ENCODE results near the gene LSAMP.

Gene LSAMP

DNA sequence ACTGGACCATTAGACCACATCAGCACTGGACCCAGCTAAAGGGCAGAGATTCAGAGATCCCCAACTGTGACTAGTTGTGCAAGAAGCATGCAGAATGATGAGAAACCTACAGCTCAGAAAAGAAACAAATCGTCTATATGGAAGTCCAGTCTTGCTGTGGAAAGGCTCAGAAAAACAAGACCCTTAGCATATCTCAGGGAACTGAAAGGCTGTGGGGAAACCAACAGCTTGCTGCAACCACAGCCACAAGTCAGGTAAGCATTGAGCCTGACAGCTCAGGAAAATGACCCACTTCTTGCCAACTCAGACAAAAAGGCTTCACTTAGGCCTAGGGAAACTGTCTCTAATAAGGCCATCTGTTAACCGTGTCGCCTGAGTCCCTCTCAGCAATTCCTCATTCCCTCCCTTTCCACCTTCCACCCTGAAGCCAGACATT is 145.6 kb downstream of the LSAMP start:
- no peaks in the 10 kb centered on the region for H3K36me3 ChIP-seq (ENCODE audit: control insufficient read depth, insufficient read depth, low read length)
- DNase-seq (ENCODE audit: extremely low read depth, insufficient read length): peak; percentile 7
- no peak overlapping the region for H3K4me3 ChIP-seq (replicated peaks; ENCODE audit: low read depth, low read length)
- H3K27me3 ChIP-seq (replicated peaks; ENCODE audit: control insufficient read depth, insufficient read depth, low read length): no peaks in the 10 kb centered on the region
- TF ChIP-seq, protein P1, sequence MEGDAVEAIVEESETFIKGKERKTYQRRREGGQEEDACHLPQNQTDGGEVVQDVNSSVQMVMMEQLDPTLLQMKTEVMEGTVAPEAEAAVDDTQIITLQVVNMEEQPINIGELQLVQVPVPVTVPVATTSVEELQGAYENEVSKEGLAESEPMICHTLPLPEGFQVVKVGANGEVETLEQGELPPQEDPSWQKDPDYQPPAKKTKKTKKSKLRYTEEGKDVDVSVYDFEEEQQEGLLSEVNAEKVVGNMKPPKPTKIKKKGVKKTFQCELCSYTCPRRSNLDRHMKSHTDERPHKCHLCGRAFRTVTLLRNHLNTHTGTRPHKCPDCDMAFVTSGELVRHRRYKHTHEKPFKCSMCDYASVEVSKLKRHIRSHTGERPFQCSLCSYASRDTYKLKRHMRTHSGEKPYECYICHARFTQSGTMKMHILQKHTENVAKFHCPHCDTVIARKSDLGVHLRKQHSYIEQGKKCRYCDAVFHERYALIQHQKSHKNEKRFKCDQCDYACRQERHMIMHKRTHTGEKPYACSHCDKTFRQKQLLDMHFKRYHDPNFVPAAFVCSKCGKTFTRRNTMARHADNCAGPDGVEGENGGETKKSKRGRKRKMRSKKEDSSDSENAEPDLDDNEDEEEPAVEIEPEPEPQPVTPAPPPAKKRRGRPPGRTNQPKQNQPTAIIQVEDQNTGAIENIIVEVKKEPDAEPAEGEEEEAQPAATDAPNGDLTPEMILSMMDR (IDR thresholded peaks at IDR 0.05; ENCODE audit: insufficient read depth, low read length, poor library complexity, severe bottlenecking): no peak

DNA sequence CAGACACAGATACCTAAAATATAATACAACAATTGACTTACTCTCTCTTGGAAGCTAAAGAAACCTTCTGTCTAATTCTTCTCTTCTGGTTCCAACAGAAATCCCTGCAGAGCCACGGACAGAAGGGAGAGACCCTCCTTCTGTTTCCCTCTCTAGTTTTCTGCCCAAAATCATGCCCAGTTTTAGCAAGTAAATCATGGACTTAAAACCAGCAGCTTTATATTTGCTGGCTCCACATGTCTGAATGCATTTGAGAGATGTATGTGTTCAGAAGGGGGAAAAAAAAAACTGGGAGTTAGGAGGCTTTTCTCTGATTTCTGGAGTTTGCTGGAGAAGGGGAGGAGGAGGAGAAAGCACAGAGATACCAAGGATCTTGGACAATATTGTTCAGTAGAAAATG is 147.1 kb downstream of the LSAMP start:
- H3K36me3 ChIP-seq (ENCODE audit: control insufficient read depth, insufficient read depth, low read length): no peaks in the 10 kb centered on the region
- DNase-seq (ENCODE audit: extremely low read depth, insufficient read length): no peak
- H3K4me3 ChIP-seq (replicated peaks; ENCODE audit: low read depth, low read length): no peak overlapping the region
- TF ChIP-seq, protein P1 (IDR thresholded peaks at IDR 0.05; ENCODE audit: insufficient read depth, low read length, poor library complexity, severe bottlenecking): no peak
- H3K27me3 ChIP-seq (replicated peaks; ENCODE audit: control insufficient read depth, insufficient read depth, low read length): no peaks in the 10 kb centered on the region

DNA sequence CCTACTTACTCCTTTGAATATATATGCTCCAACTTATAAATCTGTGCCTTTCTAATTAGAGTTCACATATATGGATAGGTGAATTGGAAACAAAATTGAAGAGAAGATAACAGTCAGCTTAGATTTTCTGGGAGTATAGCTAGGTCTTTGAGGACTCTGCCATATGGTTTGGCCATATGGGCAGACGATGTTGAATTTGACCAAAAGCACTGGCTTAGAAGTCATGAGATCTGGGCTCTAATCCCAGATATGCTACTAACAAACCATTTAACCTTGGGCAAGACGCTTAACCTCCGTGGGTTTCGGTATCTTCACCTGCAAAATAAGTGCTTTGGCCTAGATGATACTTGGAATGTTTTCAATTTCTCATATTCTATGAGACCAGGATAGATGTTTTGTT is 154.1 kb downstream of the LSAMP start:
- TF ChIP-seq, protein P1 (IDR thresholded peaks at IDR 0.05; ENCODE audit: insufficient read depth, low read length, poor library complexity, severe bottlenecking): no peak
- Histone ChIP-seq H3K36me3 (ENCODE audit: control insufficient read depth, insufficient read depth, low read length) (no peaks in the 10 kb centered on the region), H3K27me3 (replicated peaks; ENCODE audit: control insufficient read depth, insufficient read depth, low read length) (no peaks in the 10 kb centered on the region), H3K4me3 (replicated peaks; ENCODE audit: low read depth, low read length) (no peak overlapping the region)
- DNase-seq (ENCODE audit: extremely low read depth, insufficient read length): no peak

DNA sequence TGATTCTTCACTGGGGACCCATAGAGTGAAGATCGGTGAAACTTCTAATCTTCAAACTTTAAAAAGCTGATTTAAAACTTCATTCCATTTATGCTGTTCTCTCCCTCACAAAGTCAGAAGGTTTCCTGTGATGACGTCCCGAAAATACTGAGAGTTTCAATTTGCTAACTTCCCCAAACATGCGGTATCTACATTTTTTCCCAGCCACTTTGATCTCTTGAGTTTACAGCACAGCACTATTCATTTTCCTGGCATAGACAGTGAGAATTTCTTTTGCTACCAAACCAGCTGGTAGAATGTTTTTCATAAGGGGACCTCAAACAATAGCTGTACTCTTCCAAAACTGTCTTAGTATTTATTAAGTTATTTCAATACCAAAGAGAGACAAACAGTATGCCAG is 156.8 kb downstream of the LSAMP start:
- DNase-seq (ENCODE audit: extremely low read depth, insufficient read length): no peak
- H3K36me3 ChIP-seq (ENCODE audit: control insufficient read depth, insufficient read depth, low read length): no peaks in the 10 kb centered on the region
- no peaks in the 10 kb centered on the region for H3K27me3 ChIP-seq (replicated peaks; ENCODE audit: control insufficient read depth, insufficient read depth, low read length)
- TF ChIP-seq, protein P1 (IDR thresholded peaks at IDR 0.05; ENCODE audit: insufficient read depth, low read length, poor library complexity, severe bottlenecking): no peak
- no peak overlapping the region for H3K4me3 ChIP-seq (replicated peaks; ENCODE audit: low read depth, low read length)

DNA sequence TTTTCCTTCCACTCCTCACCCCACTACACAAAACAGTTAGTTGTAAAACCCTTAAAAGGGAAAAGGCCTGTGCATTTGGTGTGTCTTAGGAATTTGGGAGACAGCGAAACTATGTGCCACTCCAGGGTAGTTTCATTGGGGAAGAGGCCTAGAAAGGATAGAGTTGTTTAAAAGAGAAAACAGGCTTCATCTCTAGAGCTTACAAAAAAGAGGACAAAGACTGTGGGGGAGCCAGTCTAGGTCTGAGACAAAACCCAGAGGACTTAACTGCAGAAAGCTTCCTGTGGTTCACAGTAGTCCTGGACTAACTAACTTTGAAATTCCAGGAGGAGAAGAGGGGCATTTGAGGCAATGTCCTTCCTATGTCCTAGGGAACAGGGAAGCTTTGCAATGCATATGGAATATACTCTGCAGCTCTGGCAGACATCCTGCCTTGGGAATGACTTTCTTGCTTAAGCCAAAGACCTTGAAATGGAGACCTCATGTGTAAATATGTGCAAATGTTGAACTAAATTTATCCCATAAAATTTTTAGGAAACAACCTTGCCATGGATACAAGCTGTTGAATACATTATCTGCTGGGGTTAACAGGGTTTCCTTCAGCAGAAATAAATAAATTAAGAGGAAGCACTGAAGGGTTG is 159.4 kb downstream of the LSAMP start:
- TF ChIP-seq, protein P1 (IDR thresholded peaks at IDR 0.05; ENCODE audit: insufficient read depth, low read length, poor library complexity, severe bottlenecking): no peak
- Histone ChIP-seq H3K36me3 (ENCODE audit: control insufficient read depth, insufficient read depth, low read length) (no peaks in the 10 kb centered on the region), H3K4me3 (replicated peaks; ENCODE audit: low read depth, low read length) (no peak overlapping the region), H3K27me3 (replicated peaks; ENCODE audit: control insufficient read depth, insufficient read depth, low read length) (no peaks in the 10 kb centered on the region)
- no peak for DNase-seq (ENCODE audit: extremely low read depth, insufficient read length)

Data from GM06990 (cell line).